HPDE6-E6E7 (cell line): Measurements from ENCODE around the gene TMEM253.
A peak's percentile ranks its signal among the peaks of the same experiment; 100 is the strongest.

Experiments
- DNase-seq: peaks from one replicate; pipeline ENCODE4 v3.0.0; 2011; ENCODE audit warnings: missing footprints; ENCODE audit errors: extremely low spot score

TMEM253 gene

DNA sequence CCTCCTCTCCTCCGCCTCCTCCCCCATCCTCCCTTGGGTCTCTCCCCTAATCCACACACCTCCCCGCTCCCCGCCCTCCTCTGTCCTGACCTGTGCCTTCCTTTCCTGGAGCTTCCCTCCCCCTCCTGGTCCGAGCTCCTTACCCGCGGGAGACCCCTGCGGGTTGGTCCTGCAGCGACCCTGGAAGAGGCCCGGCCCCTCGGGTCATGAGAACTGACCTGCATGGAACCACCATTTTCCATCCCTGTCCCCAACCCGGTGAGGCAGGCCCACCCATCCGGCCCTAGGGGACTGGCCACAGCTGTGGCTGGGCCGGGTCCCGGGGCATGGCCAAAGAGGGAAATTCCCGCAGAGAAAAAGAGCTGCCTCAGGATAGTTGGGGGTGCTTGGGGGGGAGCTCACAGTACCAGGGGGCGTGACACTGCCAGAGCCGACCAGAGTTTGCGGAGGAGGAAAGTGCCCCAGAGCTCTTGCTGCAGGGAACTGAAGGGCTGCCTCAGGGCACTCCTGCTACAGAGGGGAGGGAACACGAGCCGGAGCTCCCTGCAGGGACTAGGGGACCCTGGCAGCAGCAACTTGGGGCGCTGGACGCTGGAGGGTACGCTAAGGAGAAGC is 30.1 kb upstream of the TMEM253 start:
- no peak for DNase-seq

DNA sequence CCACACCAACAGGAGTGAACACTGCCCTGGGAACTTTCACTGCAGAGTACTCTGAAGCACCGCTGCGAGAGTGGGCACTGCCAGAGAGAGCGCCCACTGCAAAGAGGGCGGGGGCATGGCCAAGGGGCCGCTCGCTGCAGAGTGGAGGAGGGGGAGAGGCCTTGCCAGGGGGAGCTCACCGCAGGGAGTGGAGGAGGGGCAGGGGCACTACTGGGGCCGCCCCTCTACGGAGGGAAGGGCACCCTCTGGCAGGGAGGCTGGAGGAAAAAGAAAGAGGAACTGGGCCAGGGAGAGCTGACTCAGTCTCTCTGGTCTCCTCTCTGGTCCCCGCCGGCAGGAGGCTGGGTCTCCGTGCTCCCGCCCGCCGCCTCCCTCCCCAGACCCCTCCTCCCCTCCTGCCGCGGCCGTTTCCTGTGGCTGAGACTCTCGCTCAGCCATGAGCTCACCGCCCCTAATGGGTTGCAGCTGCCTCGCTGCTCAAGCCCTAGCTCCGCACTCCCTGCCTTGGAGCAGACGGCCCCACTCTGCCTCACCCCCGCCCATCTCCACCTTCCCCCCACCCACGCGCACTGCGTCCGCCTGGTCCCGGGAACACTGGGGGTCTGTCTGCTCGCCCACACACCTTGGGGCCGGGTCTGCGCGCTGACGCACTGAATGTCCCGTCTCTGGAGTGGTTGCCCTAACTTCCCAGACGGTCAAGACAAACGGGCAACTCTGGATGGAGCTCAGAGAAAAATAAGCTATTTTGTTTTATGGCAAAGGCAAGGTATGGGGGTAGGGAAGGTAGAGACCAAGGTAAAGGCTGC is 29.4 kb upstream of the TMEM253 start:
- DNase-seq: peak; percentile 59

DNA sequence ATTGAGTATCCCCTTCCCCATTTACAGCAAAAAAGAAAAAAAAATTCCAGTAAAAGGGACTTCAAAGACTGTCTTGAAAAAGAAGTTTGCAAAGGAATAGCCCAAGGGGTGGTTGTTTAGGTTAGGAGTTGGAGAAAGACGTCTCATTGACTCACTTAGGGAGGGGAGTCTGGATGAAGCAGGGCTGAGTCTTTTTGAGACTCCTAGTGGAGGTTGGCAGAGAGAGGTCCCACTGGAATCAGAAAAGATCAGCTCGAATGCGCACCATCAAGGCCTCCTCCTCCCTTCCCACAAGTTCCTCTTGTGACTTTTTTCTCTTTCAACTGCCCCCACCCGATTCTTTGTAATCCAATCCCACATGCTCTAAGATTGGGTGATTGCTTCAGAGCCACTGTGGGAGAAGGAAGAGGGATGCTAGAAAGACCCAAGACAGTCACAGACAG is 28.8 kb upstream of the TMEM253 start:
- no peak for DNase-seq

DNA sequence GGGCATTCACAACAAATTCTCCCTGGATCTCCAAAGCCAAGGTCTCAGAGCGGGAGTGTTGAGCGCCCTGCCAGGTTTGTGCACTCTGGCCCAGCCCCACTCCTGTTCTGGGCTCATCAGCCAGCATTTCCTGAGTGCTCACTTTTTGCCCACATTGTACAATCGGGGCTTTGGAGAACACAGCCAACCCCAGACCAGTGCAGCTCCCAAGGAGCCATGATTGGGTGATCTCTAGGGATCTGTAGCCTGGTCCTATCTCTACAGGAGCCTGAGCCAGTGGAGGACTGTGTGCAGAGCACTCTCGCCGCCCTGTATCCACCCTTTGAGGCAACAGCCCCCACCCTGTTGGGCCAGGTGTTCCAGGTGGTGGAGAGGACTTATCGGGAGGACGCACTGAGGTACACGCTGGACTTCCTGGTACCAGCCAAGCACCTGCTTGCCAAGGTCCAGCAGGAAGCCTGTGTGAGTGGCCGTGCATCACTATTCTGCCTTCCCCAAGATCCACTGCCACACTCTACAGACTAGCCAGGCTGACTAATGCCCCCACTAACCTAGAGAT is 28.0 kb upstream of the TMEM253 start:
- DNase-seq: no peak

DNA sequence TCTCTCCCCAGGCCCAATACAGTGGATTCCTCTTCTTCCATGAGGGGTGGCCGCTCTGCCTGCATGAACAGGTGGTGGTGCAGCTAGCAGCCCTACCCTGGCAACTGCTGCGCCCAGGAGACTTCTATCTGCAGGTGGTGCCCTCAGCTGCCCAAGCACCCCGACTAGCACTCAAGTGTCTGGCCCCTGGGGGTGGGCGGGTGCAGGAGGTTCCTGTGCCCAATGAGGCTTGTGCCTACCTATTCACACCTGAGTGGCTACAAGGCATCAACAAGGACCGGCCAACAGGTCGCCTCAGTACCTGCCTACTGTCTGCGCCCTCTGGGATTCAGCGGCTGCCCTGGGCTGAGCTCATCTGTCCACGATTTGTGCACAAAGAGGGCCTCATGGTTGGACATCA is 26.9 kb upstream of the TMEM253 start:
- DNase-seq: no peak

GRCh38 chr14:21074398-21075272 is 26.2 kb upstream of the TMEM253 start:
- no peak for DNase-seq

- DNase-seq: no peak
Measured at GRCh38 chr14:21075719-21076437, 25.0 kb upstream of the TMEM253 start.

DNA sequence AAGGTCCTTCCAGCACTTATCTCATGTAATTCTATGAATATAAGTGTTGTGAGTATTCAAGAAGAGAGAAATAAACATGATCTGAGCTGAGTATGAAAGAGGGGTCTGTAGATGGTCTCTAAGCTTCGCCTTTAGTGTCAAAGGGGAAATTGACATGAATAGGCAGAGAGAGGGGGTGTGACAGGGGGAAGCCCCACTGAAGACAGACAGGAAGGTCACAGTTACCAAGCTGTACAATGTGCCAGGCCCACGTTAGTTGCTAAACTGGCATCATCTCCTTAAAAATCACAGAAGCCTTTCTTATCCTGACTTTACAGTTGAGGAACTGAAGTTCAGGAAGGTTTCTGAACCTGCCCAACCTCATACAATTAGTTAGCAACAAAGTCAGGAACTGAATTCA is 23.2 kb upstream of the TMEM253 start:
- DNase-seq: no peak

GRCh38 chr14:21078287-21078686 is 22.6 kb upstream of the TMEM253 start:
- no peak for DNase-seq

- DNase-seq: no peak
Measured at GRCh38 chr14:21078726-21079125, 22.1 kb upstream of the TMEM253 start.

- DNase-seq: no peak
Measured at GRCh38 chr14:21081521-21082142, 19.2 kb upstream of the TMEM253 start.

- DNase-seq: no peak
Measured at GRCh38 chr14:21083565-21084325, 17.1 kb upstream of the TMEM253 start.

DNA sequence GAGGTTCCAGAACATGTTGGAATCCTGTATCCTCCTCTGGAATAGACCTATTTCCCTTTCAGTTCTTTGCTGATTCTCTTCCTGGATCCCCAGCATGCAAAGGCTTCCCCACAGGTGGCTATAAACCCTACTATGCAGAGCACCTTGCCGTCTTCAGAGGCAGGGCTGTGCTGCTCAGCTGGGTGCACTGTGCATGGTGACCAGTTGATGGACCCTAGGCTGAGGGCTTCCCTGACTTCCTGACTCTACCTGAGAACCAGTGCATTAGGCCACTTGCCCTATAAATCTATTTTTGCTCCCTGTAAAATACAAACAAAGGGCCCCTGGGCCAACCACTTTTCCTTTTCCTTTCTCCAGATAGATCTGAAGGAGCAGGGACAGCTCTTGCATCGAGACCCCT is 16.5 kb upstream of the TMEM253 start:
- no peak for DNase-seq

DNA sequence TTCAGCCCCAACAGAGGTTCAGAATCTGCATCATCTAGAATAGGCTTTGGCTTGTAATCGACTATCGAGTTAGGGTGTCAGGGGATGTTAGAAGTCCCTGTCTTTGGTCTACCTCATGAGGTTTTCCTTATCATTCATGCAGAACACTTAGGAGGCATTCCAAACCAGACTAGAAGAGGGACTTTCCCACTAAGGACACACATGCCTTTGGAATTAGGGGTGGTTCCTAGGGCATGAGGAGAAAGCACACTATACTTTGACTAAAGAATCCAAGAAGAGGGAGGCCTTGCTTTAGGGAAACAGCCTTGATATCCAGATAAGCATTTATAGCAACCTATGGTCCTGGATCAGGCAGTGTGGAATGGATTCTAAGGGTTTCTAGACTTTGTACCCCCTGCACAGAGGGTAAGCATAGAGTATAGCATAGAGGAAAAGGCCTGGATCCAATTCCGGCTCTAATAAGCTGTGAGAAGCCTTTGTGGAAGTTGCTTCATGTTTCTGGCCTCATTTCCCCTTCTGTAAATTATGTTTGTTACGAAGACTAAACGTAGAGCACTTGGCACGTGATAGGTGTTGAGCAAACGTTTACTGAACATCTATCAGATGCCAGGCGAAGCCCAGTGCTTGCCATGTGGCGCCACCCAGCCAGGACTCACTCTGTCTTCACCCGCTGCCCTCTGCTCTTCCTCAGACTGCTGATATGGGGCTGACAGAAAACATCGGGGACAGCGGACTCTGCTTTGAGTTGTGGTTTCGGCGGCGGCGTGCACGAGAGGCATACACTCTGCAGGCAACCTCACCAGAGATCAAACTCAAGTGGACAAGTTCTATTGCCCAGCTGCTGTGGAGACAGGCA is 15.6 kb upstream of the TMEM253 start:
- no peak for DNase-seq

- no peak for DNase-seq
Measured at GRCh38 chr14:21086908-21087293, 14.0 kb upstream of the TMEM253 start.

- DNase-seq: no peak
Measured at GRCh38 chr14:21087294-21088091, 13.4 kb upstream of the TMEM253 start.

GRCh38 chr14:21088687-21089086 is 12.2 kb upstream of the TMEM253 start:
- no peak for DNase-seq

DNA sequence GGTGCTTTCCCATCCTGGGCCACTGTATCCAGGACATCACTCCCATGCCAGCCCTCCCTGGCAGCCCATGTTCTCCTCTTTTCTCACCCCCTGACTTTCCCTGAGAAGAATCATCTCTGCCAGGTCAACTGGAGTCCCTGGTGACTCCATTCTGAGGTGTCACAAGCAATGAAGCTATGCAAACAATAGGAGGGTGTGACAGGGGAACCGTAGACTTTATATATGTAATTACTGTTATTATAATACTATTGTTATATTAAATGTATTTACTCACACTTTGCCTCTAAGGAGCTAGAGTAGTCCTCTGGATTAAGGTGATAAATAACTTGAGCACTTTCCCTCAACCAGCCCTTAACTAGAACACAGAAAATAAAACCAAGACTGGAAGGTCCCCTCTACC is 11.6 kb upstream of the TMEM253 start:
- DNase-seq: no peak

- DNase-seq: no peak
Measured at GRCh38 chr14:21089877-21090193, 11.0 kb upstream of the TMEM253 start.
